ENCODE results near the gene PTPRN2. TPM values are rescaled to one million over a fixed set of nuclear protein-coding genes. Genes with fewer than 3 reads are reported as not detected.

Gene PTPRN2
- total and polyA plus RNA-seq, 2 donors (not counting 3 experiments of a cell fraction or from before 2014, with no cell fraction given), result 0.62 to 0.88 TPM

DNA sequence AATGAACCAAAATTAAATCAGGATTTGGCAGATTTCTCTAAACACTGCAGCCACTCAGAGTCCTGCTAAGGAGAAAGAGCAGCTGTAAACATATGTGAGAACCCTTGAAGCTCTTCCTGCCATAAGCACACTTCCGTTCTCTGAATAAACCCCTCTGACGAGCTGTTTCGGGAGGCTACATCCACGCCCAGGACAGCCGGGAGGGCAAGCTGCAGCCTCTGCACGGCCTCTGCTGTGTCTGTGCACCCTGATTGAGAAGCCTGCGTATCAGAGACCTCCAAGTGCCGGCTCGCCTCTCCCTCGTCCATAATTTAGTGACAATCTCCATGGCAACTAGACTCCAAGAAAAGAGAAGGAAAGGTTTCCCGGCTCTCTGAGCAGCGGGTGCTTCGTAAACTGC, 114.4 kb downstream of the PTPRN2 start:
- Histone ChIP-seq H3K36me3 (ENCODE audit: control insufficient read depth in 2 of 2, extremely low read depth in 1 of 2, insufficient read depth in 2 of 2, low read length in 2 of 2) (no peaks in the 10 kb centered on the region), H3K4me2 (ENCODE audit: insufficient read depth, low read length) (no peak overlapping the region), H4K20me1 (replicated peaks; ENCODE audit: control insufficient read depth, extremely low read depth, insufficient read depth, low read length) (no peaks in the 10 kb centered on the region), H2AFZ (ENCODE audit: low read depth, low read length) (no peak overlapping the region), H3K4me3 (replicated peaks in 1 of 3; ENCODE audit: insufficient read depth in 1 of 3, low read depth in 1 of 3, low read length in 3 of 3) (no peak overlapping the region), H3K9me3 (replicated peaks; ENCODE audit: control insufficient read depth, insufficient read depth, low read length) (peaks cover under 1% of the 10 kb centered on the region), H3K79me2 (ENCODE audit: control insufficient read depth, insufficient read depth, low read length) (no peaks in the 10 kb centered on the region), H3K27ac (ENCODE audit: insufficient read depth, low read depth, low read length) (no peak overlapping the region), H3K9ac (replicated peaks; ENCODE audit: extremely low read depth, insufficient read depth, low read length) (no peak overlapping the region), H3K27me3 (ENCODE audit: control insufficient read depth in 2 of 2, insufficient read depth in 2 of 2, low read length in 2 of 2) (no peaks in the 10 kb centered on the region), H3K4me1 (ENCODE audit: control insufficient read depth, extremely low read depth, insufficient read depth, low read length) (no peaks in the 10 kb centered on the region), H3K9me1 (replicated peaks; ENCODE audit: control insufficient read depth, extremely low read depth, insufficient read depth, low read length) (no peaks in the 10 kb centered on the region)
- no TSS peak for BruUV-seq (replicated peaks)
- FAIRE-seq, result no peak
- TF ChIP-seq CTCF (IDR thresholded peaks at IDR 0.05; ENCODE audit: extremely low read depth in 1 of 2, insufficient read depth in 1 of 2, low read depth in 1 of 2, low read length in 2 of 2) (no peak), POLR2A (IDR thresholded peaks at IDR 0.05; ENCODE audit: low read depth, low read length) (no peak), POLR2AphosphoS5 (IDR thresholded peaks at IDR 0.05; ENCODE audit: insufficient read depth, low read depth, low read length) (no peak), JUN (IDR thresholded peaks at IDR 0.05; ENCODE audit: borderline replicate concordance, insufficient read depth, insufficient read length, low read depth) (no peak), FOS (IDR thresholded peaks at IDR 0.05; ENCODE audit: borderline replicate concordance, insufficient read depth, low read length) (no peak), EZH2 (IDR thresholded peaks at IDR 0.05; ENCODE audit: borderline replicate concordance, low read depth, low read length, severe bottlenecking) (no peak), MYC (IDR thresholded peaks at IDR 0.05; ENCODE audit: low read depth, low read length) (no peak), GATA2 (IDR thresholded peaks at IDR 0.05; ENCODE audit: insufficient read depth, insufficient read length, low read depth, low read length) (no peak)
- TF ChIP-seq, protein P1, sequence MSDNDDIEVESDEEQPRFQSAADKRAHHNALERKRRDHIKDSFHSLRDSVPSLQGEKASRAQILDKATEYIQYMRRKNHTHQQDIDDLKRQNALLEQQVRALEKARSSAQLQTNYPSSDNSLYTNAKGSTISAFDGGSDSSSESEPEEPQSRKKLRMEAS (IDR thresholded peaks at IDR 0.05; ENCODE audit: insufficient read depth, insufficient read length), result no peak
- CTCF ChIA-PET, result no interaction called here
- intact Hi-C loops (cut with micrococcal nuclease), result no loop called here
- dilution Hi-C loops (cut with MboI; ENCODE audit: extremely low pct_ligation_motif_present, low sequenced_read_pairs), result no loop called here
- DNase-seq (ENCODE audit: low read depth, low spot score), result no peak
- POLR2A ChIA-PET, result no interaction called here

Measured in endothelial cell of umbilical vein (primary cell).